Mesendoderm (in vitro differentiated cells): ENCODE data around the gene PIK3C3.

ENCODE experiments used
- DNase-seq: peaks from one replicate; pipeline ENCODE4 v3.0.0; 2013
- H2AK5ac ChIP-seq: 2 replicates; pipeline ENCODE4 v1.6.1; 2013; ENCODE audit warnings: low read length, inconsistent platforms
- H2BK120ac ChIP-seq: 2 replicates; pipeline ENCODE4 v1.6.1; 2013; ENCODE audit warnings: low read depth, mild to moderate bottlenecking, low read length, moderate library complexity, mixed read lengths
- H2BK15ac ChIP-seq: replicated peaks from 2 replicates; pipeline ENCODE4 v1.6.1; 2013; ENCODE audit warnings: low read depth, mild to moderate bottlenecking, moderate library complexity
- H2BK5ac ChIP-seq: 2 replicates; pipeline ENCODE4 v1.6.1; 2013; ENCODE audit warnings: low read length, inconsistent platforms
- H3K18ac ChIP-seq: 2 replicates; pipeline ENCODE4 v1.6.1; 2013; ENCODE audit warnings: mild to moderate bottlenecking, low read length, mixed read lengths
- H3K23ac ChIP-seq: one replicate; pipeline ENCODE4 v1.6.1; 2013; ENCODE audit warnings: low read length
- H3K27ac ChIP-seq: 2 replicates; pipeline ENCODE4 v1.5.1; 2013; ENCODE audit warnings: low read depth, mild to moderate bottlenecking, inconsistent platforms, low read length, moderate library complexity
- H3K27me3 ChIP-seq: 2 replicates; pipeline ENCODE4 v1.6.1; 2013; ENCODE audit warnings: low read length, control low read depth, mild to moderate bottlenecking, inconsistent platforms; ENCODE audit not compliant: insufficient read depth, poor library complexity
- H3K36me3 ChIP-seq: 2 replicates; pipeline ENCODE4 v1.6.1; 2013; ENCODE audit warnings: low read length, inconsistent platforms; ENCODE audit not compliant: control insufficient read depth, insufficient read depth
- H3K4ac ChIP-seq: one replicate; pipeline ENCODE4 v1.6.1; 2013; ENCODE audit warnings: low read depth, mild to moderate bottlenecking, low read length, moderate library complexity
- H3K4me1 ChIP-seq: 2 replicates; pipeline ENCODE4 v1.6.1; 2013; ENCODE audit warnings: low read depth, low read length, inconsistent platforms; ENCODE audit not compliant: control insufficient read depth
- H3K4me2 ChIP-seq: 2 replicates; pipeline ENCODE4 v1.6.1; 2013; ENCODE audit warnings: low read length
- H3K4me3 ChIP-seq: 2 replicates; pipeline ENCODE4 v1.5.1; 2013; ENCODE audit warnings: mild to moderate bottlenecking, low read length
- H3K56ac ChIP-seq: one replicate; pipeline ENCODE4 v1.6.1; 2013; ENCODE audit warnings: low read length
- H3K79me1 ChIP-seq: 2 replicates; pipeline ENCODE4 v1.6.1; 2013; ENCODE audit warnings: low read length, inconsistent platforms
- H3K79me2 ChIP-seq: 2 replicates; pipeline ENCODE4 v1.6.1; 2013; ENCODE audit warnings: mild to moderate bottlenecking, low read length; ENCODE audit not compliant: control insufficient read depth, insufficient read depth
- H3K9ac ChIP-seq: 2 replicates; pipeline ENCODE4 v1.6.1; 2013; ENCODE audit warnings: low read length, inconsistent platforms
- H4K5ac ChIP-seq: one replicate; pipeline ENCODE4 v1.6.1; 2013; ENCODE audit warnings: low read length
- H4K8ac ChIP-seq: one replicate; pipeline ENCODE4 v1.6.1; 2013; ENCODE audit warnings: low read depth, mild to moderate bottlenecking, control low read depth, low read length, moderate library complexity
- WGBS: extraction: QIAGEN DNeasy Blood & Tissue Kit; methylation state at CpG from one replicate; pipeline ENCODE4 v1.1.7; 2013; ENCODE audit warnings: low lambda C conversion rate, missing lambda C conversion rate; ENCODE audit not compliant: insufficient coverage; ENCODE audit errors: extremely low coverage; 5-methylcytosine and 5-hydroxymethylcytosine counted together

The PIK3C3 gene

DNA sequence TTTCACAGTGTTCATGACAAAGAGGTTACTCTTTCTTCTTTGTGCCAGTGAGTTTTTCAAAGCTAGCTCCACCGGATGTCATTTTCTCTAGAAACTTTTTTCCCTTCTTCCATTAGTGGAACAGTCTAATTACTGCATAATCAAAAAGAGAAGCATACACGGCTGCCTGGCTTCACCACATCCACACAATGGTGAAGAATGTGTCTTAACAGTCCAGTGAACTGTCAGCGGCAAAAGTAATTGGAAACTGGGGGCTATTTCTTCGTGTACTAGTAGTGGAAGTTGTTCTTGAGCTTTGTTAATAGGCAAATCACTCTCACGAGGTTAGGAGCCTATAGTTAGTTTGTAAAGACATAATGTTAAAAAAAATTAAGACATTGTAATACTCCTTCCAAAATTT lies 32.9 kb upstream of the PIK3C3 start:
- Histone ChIP-seq H3K56ac (no peak overlapping the region), H3K9ac (no peak overlapping the region), H2BK5ac (no peak overlapping the region), H3K79me1 (no peaks in the 10 kb centered on the region), H3K4ac (no peak overlapping the region), H3K27me3 (no peaks in the 10 kb centered on the region), H3K4me3 (no peak overlapping the region), H4K8ac (no peak overlapping the region), H2BK120ac (no peak overlapping the region), H3K18ac (no peak overlapping the region), H3K23ac (no peak overlapping the region), H3K4me1 (no peaks in the 10 kb centered on the region), H3K27ac (no peak overlapping the region), H3K4me2 (no peak overlapping the region), H3K79me2 (no peaks in the 10 kb centered on the region), H2BK15ac (no peak overlapping the region), H2AK5ac (no peak overlapping the region), H4K5ac (no peak overlapping the region), H3K36me3 (no peaks in the 10 kb centered on the region)
- DNase-seq, result no peak
- no CpG with 5 or more reads among the region's 5 CpGs for whole genome bisulfite sequencing

GRCh38 chr18:41922841-41923240 lies 32.2 kb upstream of the PIK3C3 start:
- Histone ChIP-seq H2BK120ac (no peak overlapping the region), H3K4ac (no peak overlapping the region), H2AK5ac (no peak overlapping the region), H3K4me3 (no peak overlapping the region), H4K5ac (no peak overlapping the region), H3K79me2 (no peaks in the 10 kb centered on the region), H3K9ac (no peak overlapping the region), H3K27me3 (no peaks in the 10 kb centered on the region), H2BK15ac (no peak overlapping the region), H3K56ac (no peak overlapping the region), H2BK5ac (no peak overlapping the region), H3K27ac (no peak overlapping the region), H3K79me1 (no peaks in the 10 kb centered on the region), H3K4me2 (no peak overlapping the region), H3K18ac (no peak overlapping the region), H3K36me3 (no peaks in the 10 kb centered on the region), H3K4me1 (no peaks in the 10 kb centered on the region), H4K8ac (no peak overlapping the region), H3K23ac (no peak overlapping the region)
- no CpG with 5 or more reads among the region's 1 CpG for WGBS
- DNase-seq, result no peak

DNA sequence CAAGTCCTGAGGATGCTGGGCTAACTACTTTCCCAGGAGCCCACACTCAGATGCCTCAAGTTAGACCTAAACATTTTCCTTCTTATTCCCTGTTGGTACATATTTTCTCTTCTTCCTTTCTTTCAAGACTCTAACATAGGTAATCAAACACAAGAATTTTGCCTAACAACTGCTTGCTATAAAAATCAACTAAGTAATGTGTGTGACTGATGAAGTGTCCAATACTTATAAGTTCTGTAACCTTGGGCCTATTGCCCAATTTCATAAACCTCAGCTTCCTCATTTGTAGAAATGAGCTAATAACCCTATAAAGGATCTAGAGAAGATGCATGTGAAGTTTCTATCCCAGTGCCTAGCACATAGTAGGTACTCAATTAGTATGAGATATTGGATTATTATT lies 31.6 kb upstream of the PIK3C3 start:
- H3K27me3 ChIP-seq, result no peaks in the 10 kb centered on the region
- no peak overlapping the region for H2AK5ac ChIP-seq
- H3K56ac ChIP-seq, result no peak overlapping the region
- no peak overlapping the region for H3K4ac ChIP-seq
- H3K18ac ChIP-seq, result no peak overlapping the region
- H3K23ac ChIP-seq, result no peak overlapping the region
- no peak overlapping the region for H2BK5ac ChIP-seq
- no peaks in the 10 kb centered on the region for H3K79me2 ChIP-seq
- H2BK120ac ChIP-seq, result no peak overlapping the region
- H3K9ac ChIP-seq, result no peak overlapping the region
- no peak for DNase-seq
- no peak overlapping the region for H2BK15ac ChIP-seq
- no peaks in the 10 kb centered on the region for H3K79me1 ChIP-seq
- no peak overlapping the region for H4K8ac ChIP-seq
- H3K36me3 ChIP-seq, result no peaks in the 10 kb centered on the region
- no peak overlapping the region for H3K4me2 ChIP-seq
- H4K5ac ChIP-seq, result no peak overlapping the region
- no peak overlapping the region for H3K4me3 ChIP-seq
- H3K27ac ChIP-seq, result no peak overlapping the region
- no peaks in the 10 kb centered on the region for H3K4me1 ChIP-seq

GRCh38 chr18:41928581-41928980 lies 26.5 kb upstream of the PIK3C3 start:
- H2AK5ac ChIP-seq, result no peak overlapping the region
- no peak overlapping the region for H3K27ac ChIP-seq
- H3K4me3 ChIP-seq, result no peak overlapping the region
- no peak overlapping the region for H3K4ac ChIP-seq
- no peak overlapping the region for H4K5ac ChIP-seq
- H3K18ac ChIP-seq, result no peak overlapping the region
- no peak overlapping the region for H3K9ac ChIP-seq
- H3K27me3 ChIP-seq, result no peaks in the 10 kb centered on the region
- no peaks in the 10 kb centered on the region for H3K4me1 ChIP-seq
- no peak overlapping the region for H4K8ac ChIP-seq
- no peak overlapping the region for H2BK120ac ChIP-seq
- no peak overlapping the region for H2BK5ac ChIP-seq
- H3K36me3 ChIP-seq, result no peaks in the 10 kb centered on the region
- no peak overlapping the region for H3K56ac ChIP-seq
- H3K4me2 ChIP-seq, result no peak overlapping the region
- no peaks in the 10 kb centered on the region for H3K79me2 ChIP-seq
- H2BK15ac ChIP-seq, result no peak overlapping the region
- no peaks in the 10 kb centered on the region for H3K79me1 ChIP-seq
- no peak overlapping the region for H3K23ac ChIP-seq
- DNase-seq, result no peak

DNA sequence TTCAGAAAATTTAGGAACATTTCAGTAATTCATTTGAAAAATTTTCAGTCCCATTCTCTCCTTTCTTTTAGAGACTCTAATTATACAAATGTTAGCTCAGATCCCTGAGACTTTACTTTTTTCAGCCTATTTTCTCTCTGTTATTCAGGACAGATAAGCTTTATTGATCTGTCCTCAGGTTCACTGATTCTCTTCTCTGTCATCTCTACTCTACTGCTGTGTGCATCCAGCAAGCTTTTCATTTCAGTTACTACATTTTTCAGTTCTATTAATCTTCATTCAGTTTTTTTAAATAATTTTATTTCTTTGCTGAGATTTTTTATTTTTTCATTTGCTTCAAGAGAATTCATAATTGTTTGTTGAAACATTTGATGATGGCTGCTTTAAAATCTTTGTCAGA lies 22.1 kb upstream of the PIK3C3 start:
- Histone ChIP-seq H3K18ac (no peak overlapping the region), H2BK120ac (no peak overlapping the region), H2BK5ac (no peak overlapping the region)

DNA sequence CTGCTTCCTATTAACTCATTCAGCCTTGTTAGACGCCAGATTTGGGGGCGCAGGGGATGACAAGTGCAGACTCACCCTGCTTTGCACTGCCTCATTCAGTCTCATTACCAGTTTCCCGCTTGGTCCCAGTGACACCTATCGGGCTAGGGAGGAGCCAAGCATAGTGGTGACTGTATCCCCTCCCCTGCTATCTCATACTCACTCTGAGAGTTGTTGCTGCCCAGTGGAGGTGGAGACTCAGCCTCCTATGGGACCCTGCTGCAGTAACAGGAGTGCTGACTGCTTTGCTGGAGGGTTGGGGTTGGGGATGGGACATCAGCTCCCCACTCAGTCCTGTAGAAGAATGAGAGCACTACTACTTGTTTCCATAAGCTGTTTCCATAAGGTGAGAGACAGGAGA lies 21.3 kb upstream of the PIK3C3 start:
- no CpG with 5 or more reads among the region's 4 CpGs for WGBS
- Histone ChIP-seq H3K4me3 (no peak overlapping the region), H3K36me3 (no peaks in the 10 kb centered on the region), H3K4me2 (no peak overlapping the region), H2BK5ac (no peak overlapping the region), H3K18ac (no peak overlapping the region), H3K4me1 (no peaks in the 10 kb centered on the region), H2BK120ac (no peak overlapping the region), H3K56ac (no peak overlapping the region), H3K79me1 (no peaks in the 10 kb centered on the region), H4K8ac (no peak overlapping the region), H2BK15ac (no peak overlapping the region), H3K79me2 (no peaks in the 10 kb centered on the region), H2AK5ac (no peak overlapping the region), H4K5ac (no peak overlapping the region), H3K4ac (no peak overlapping the region), H3K23ac (no peak overlapping the region), H3K9ac (no peak overlapping the region), H3K27ac (no peak overlapping the region), H3K27me3 (no peaks in the 10 kb centered on the region)
- peak; percentile 71 for DNase-seq

More for the DNA sequence above, 22.1 kb upstream of the PIK3C3 start:
- Histone ChIP-seq H4K5ac (no peak overlapping the region), H3K4me3 (no peak overlapping the region), H2BK15ac (no peak overlapping the region), H3K56ac (no peak overlapping the region), H2AK5ac (no peak overlapping the region), H3K79me2 (no peaks in the 10 kb centered on the region), H3K79me1 (no peaks in the 10 kb centered on the region), H3K27me3 (no peaks in the 10 kb centered on the region), H3K9ac (no peak overlapping the region), H3K23ac (no peak overlapping the region), H3K27ac (no peak overlapping the region), H3K4ac (no peak overlapping the region), H4K8ac (no peak overlapping the region), H3K4me2 (no peak overlapping the region), H3K4me1 (no peaks in the 10 kb centered on the region), H3K36me3 (no peaks in the 10 kb centered on the region)
- no peak for DNase-seq
